PC-3 (cell line): Measurements from ENCODE around the gene FOXO3. TPM values are rescaled to one million over a fixed set of nuclear protein-coding genes. Genes with fewer than 3 reads are reported as not detected.

Source experiments
- ATAC-seq: fragments of 200-7000 bp; cut with Tn5 transposase; 2 replicates; pipeline ENCODE4 v1.9.1; 2020; ENCODE audit warnings: mild to moderate bottlenecking, moderate library complexity
- BruUV-seq: library from RNA; stranded (reverse); fragments of 400-500 nt; replicated peaks from 2 replicates; lab custom pipeline; 2021; lab: Mats Ljungman, UMichigan
- CTCF ChIA-PET: fragments of 300-600 bp; sonication (Branson Sonifier 250); formaldehyde crosslinking; loops from one replicate; lab custom pipeline; 2022; ENCODE audit warnings: antibody characterized with exemption; lab: Charles Lee
- POLR2A ChIA-PET: fragments of 300-600 bp; sonication (Branson Sonifier 250); formaldehyde crosslinking; loops from one replicate; lab custom pipeline; 2022; ENCODE audit warnings: antibody characterized with exemption; ENCODE audit not compliant: unreplicated experiment; lab: Charles Lee
- DNase-seq: peaks from one replicate; pipeline ENCODE4 v3.0.0-alpha.2; 2015
- H2AFZ ChIP-seq: fragments of 300-600 bp; sonication (generic); 2 replicates; pipeline ENCODE4 v1.6.0; 2016; ENCODE audit warnings: antibody characterized with exemption, low read length
- H3F3A ChIP-seq: fragments of 300-600 bp; sonication (generic); one replicate; pipeline ENCODE4 v1.6.0; 2017; ENCODE audit warnings: antibody characterized with exemption, low read length, control low read depth, mild to moderate bottlenecking; ENCODE audit not compliant: unreplicated experiment
- H3K27ac ChIP-seq: fragments of 300-600 bp; sonication (generic); 2 replicates; pipeline ENCODE4 v1.5.1; 2016; ENCODE audit warnings: mild to moderate bottlenecking, low read length
- H3K27me3 ChIP-seq: fragments of 300-600 bp; sonication (generic); 2 replicates; pipeline ENCODE4 v1.6.1; 2016; ENCODE audit warnings: low read length, mixed read lengths
- H3K36me3 ChIP-seq: fragments of 300-600 bp; sonication (generic); 2 replicates; pipeline ENCODE4 v1.6.1; 2016; ENCODE audit warnings: low read depth, mixed run types, low read length, mixed read lengths
- H3K4me1 ChIP-seq: fragments of 300-600 bp; sonication (generic); 2 replicates; pipeline ENCODE4 v1.5.1; 2016; ENCODE audit warnings: low read length; ENCODE audit not compliant: insufficient read depth
- H3K4me2 ChIP-seq: fragments of 300-600 bp; sonication (generic); 2 replicates; pipeline ENCODE4 v1.6.0; 2016; ENCODE audit warnings: low read length
- H3K4me3 ChIP-seq: fragments of 300-600 bp; sonication (generic); 2 replicates; pipeline ENCODE4 v1.5.1; 2016; ENCODE audit warnings: mild to moderate bottlenecking, low read length, mixed read lengths
- H3K79me2 ChIP-seq: fragments of 300-600 bp; sonication (generic); 2 replicates; pipeline ENCODE4 v1.6.1; 2017; ENCODE audit warnings: low read length, mixed read lengths
- H3K9ac ChIP-seq: fragments of 300-600 bp; sonication (generic); 2 replicates; pipeline ENCODE4 v1.6.0; 2016; ENCODE audit warnings: mild to moderate bottlenecking, low read length
- H3K9me2 ChIP-seq: fragments of 300-600 bp; sonication (generic); replicated peaks from 2 replicates; pipeline ENCODE4 v1.6.1; 2016; ENCODE audit warnings: mixed run types, low read length, mixed read lengths
- H3K9me3 ChIP-seq: fragments of 300-600 bp; sonication (generic); 2 replicates; pipeline ENCODE4 v1.6.1; 2016; ENCODE audit warnings: low read length, mixed read lengths
- H4K20me1 ChIP-seq: fragments of 300-600 bp; sonication (generic); 2 replicates; pipeline ENCODE4 v1.6.1; 2016; ENCODE audit warnings: low read length, mixed read lengths
- EZH2 ChIP-seq: fragments of 300-600 bp; sonication (generic); IDR thresholded peaks from one replicate; pipeline ENCODE4 v1.6.1; 2017; ENCODE audit warnings: antibody characterized with exemption, mild to moderate bottlenecking, low read length; ENCODE audit not compliant: unreplicated experiment
- EZH2phosphoT487 ChIP-seq: fragments of 300-600 bp; sonication (generic); IDR thresholded peaks from 2 replicates; pipeline ENCODE4 v1.6.1; 2018; ENCODE audit warnings: mild to moderate bottlenecking, antibody characterized with exemption, low read length, borderline replicate concordance
- intact Hi-C: fragments of 100-400 bp; cut with micrococcal nuclease; formaldehyde crosslinking; loops from 2 replicates; pipeline ENCODE4 v1.9.0; 2023
- total RNA-seq: library from RNA; depleted of rRNA; stranded (reverse); fragments of >200 nt; gene quantifications from 2 replicates; pipeline ENCODE4 v1.2.3, GENCODE V29; 2014
- TF ChIP-seq, protein P1 (sequence below): fragments of 300-600 bp; sonication (generic); conservative IDR thresholded peaks from 2 replicates; pipeline ENCODE4 v1.5.1; 2017; ENCODE audit warnings: antibody characterized with exemption, low read depth, mild to moderate bottlenecking, low read length

The FOXO3 gene
- total RNA-seq, 1 experiment from 2014 or later = 12.8 TPM

DNA sequence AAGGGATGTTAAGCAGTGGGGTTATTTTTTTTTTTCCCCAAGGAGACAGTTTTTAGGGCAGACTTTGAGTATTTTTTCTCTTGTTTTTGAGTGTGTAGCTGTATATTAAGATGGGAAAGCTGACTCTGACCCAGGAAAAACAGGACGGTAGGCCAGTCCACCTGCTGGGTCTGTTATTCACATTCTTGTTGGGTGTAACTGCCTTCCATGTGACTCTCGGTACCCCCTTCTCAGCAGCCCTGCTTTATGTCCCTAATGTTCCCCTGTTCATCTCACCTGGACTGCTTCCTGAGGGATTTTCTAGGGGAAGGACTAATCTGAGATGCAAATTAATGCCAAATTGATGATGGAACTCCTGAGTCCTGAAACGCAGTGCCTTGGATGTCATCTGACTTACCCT, 21.9 kb downstream of the FOXO3 start:
- H2AFZ ChIP-seq = no peak overlapping the region
- no peaks in the 10 kb centered on the region for H3K9me2 ChIP-seq
- BruUV-seq = no TSS peak
- no peak overlapping the region for H3K27ac ChIP-seq
- no peaks in the 10 kb centered on the region for H3F3A ChIP-seq
- ATAC-seq (no peak), DNase-seq (no peak)
- no peaks in the 10 kb centered on the region for H3K9me3 ChIP-seq
- no peaks in the 10 kb centered on the region for H3K27me3 ChIP-seq
- peaks cover 97% of the 10 kb centered on the region for H3K79me2 ChIP-seq
- POLR2A ChIA-PET = no interaction called here
- intact Hi-C loops = no loop called here
- peaks cover 27% of the 10 kb centered on the region; the same call in 1 of the 2 replicates for H4K20me1 ChIP-seq
- peaks cover 28% of the 10 kb centered on the region for H3K4me1 ChIP-seq
- H3K36me3 ChIP-seq = no peaks in the 10 kb centered on the region; the same call in 1 of the 2 replicates
- CTCF ChIA-PET = no interaction called here
- H3K4me2 ChIP-seq = no peak overlapping the region
- no peak for TF ChIP-seq EZH2
- TF ChIP-seq EZH2phosphoT487 = no peak
- TF ChIP-seq, protein P1, sequence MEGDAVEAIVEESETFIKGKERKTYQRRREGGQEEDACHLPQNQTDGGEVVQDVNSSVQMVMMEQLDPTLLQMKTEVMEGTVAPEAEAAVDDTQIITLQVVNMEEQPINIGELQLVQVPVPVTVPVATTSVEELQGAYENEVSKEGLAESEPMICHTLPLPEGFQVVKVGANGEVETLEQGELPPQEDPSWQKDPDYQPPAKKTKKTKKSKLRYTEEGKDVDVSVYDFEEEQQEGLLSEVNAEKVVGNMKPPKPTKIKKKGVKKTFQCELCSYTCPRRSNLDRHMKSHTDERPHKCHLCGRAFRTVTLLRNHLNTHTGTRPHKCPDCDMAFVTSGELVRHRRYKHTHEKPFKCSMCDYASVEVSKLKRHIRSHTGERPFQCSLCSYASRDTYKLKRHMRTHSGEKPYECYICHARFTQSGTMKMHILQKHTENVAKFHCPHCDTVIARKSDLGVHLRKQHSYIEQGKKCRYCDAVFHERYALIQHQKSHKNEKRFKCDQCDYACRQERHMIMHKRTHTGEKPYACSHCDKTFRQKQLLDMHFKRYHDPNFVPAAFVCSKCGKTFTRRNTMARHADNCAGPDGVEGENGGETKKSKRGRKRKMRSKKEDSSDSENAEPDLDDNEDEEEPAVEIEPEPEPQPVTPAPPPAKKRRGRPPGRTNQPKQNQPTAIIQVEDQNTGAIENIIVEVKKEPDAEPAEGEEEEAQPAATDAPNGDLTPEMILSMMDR = no peak
- no peak overlapping the region for H3K9ac ChIP-seq
- H3K4me3 ChIP-seq = no peak overlapping the region

DNA sequence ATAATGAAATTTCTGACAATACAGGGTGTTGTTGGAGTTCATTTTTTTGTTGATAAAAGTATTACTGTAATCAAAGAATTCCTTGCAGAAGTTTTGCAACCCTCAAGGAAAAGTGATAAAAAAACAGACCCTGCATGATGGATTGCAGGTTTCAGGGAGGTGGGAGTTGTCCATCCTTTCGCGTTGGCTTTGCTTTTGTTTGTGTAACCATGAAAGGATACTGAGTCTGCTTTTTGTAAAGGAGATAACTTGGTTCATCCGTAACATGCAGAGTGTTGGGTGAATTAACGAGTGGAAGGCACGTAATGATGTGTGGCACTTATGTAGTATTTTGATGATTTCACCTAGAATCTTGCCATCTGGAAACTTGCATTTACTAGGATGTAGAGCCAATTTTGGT, 23.6 kb downstream of the FOXO3 start:
- intact Hi-C loops = no loop called here
- peaks cover 30% of the 10 kb centered on the region; the same call in 1 of the 2 replicates for H4K20me1 ChIP-seq
- TF ChIP-seq, protein P1 = no peak
- TF ChIP-seq EZH2 = no peak
- no peak for TF ChIP-seq EZH2phosphoT487
- BruUV-seq = no TSS peak
- H3K9me3 ChIP-seq = no peaks in the 10 kb centered on the region
- H3K36me3 ChIP-seq = no peaks in the 10 kb centered on the region
- no peaks in the 10 kb centered on the region for H3K9me2 ChIP-seq
- H3F3A ChIP-seq = no peaks in the 10 kb centered on the region
- ChIA-PET POLR2A (no interaction called here), CTCF (no interaction called here)
- no peaks in the 10 kb centered on the region for H3K27me3 ChIP-seq
- ATAC-seq = no peak
- H3K27ac ChIP-seq = no peak overlapping the region
- H3K4me3 ChIP-seq = no peak overlapping the region
- DNase-seq = no peak
- H3K9ac ChIP-seq = no peak overlapping the region
- H2AFZ ChIP-seq = no peak overlapping the region
- H3K4me1 ChIP-seq = peaks cover 41% of the 10 kb centered on the region
- no peak overlapping the region for H3K4me2 ChIP-seq
- H3K79me2 ChIP-seq = peaks cover 97% of the 10 kb centered on the region

DNA sequence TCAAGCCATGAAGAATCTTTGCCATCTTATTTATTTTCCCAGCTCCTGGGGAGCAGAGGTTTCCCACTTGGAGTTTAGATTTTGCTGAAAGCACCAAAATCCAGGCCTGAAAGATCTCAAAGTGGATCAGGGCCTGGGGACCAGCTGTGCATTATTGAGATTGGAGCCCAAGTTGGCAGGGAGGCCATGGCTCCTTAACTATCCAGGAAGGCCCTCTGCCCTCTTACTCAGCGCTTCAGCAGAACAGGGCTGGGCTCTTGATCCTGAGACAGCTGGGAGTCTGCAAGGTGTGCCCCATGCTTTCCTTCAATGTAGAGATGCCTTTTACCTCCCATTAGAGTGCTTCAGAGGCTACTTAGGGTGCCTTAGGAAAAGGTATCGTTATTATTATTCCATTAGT, 24.6 kb downstream of the FOXO3 start:
- Histone ChIP-seq H2AFZ (no peak overlapping the region), H3K9ac (no peak overlapping the region), H3K36me3 (no peaks in the 10 kb centered on the region), H3K9me2 (no peaks in the 10 kb centered on the region), H3K4me1 (peaks cover 46% of the 10 kb centered on the region), H3K4me3 (no peak overlapping the region), H3K9me3 (no peaks in the 10 kb centered on the region), H3K27me3 (no peaks in the 10 kb centered on the region), H3K4me2 (no peak overlapping the region), H3F3A (no peaks in the 10 kb centered on the region), H3K27ac (no peak overlapping the region), H4K20me1 (peaks cover 30% of the 10 kb centered on the region; the same call in 1 of the 2 replicates), H3K79me2 (peaks cover 97% of the 10 kb centered on the region)
- no peak for ATAC-seq
- intact Hi-C loops = no loop called here
- POLR2A ChIA-PET = no interaction called here
- no TSS peak for BruUV-seq
- TF ChIP-seq EZH2 (no peak), EZH2phosphoT487 (no peak)
- TF ChIP-seq, protein P1 = no peak
- CTCF ChIA-PET = no interaction called here
- no peak for DNase-seq
